Measurements from ENCODE around the gene ZXDC. TPM values are rescaled to one million over a fixed set of nuclear protein-coding genes. Genes with fewer than 3 reads are reported as not detected.

Gene ZXDC
- polyA plus RNA-seq, 3 donors, result 29.9 to 34.0 (median 31.6) TPM

- no peak for DNase-seq (ENCODE audit: low read depth in 3 of 3, low spot score in 2 of 3)
Measured at GRCh38 chr3:126399756-126400155, 75.9 kb downstream of the ZXDC start.

- no peak for DNase-seq (ENCODE audit: low read depth in 3 of 3, low spot score in 2 of 3)
Measured at GRCh38 chr3:126399351-126399735, 76.3 kb downstream of the ZXDC start.

GRCh38 chr3:126398423-126399350 is 77.0 kb downstream of the ZXDC start:
- no peak for DNase-seq (ENCODE audit: low read depth in 3 of 3, low spot score in 2 of 3)

- no peak for DNase-seq (ENCODE audit: low read depth in 3 of 3, low spot score in 2 of 3)
Measured at GRCh38 chr3:126397610-126398422, 77.9 kb downstream of the ZXDC start.

- DNase-seq (ENCODE audit: low read depth in 3 of 3, low spot score in 2 of 3), result no peak
Measured at GRCh38 chr3:126396536-126396935, 79.2 kb downstream of the ZXDC start.

GRCh38 chr3:126395846-126396513 is 79.7 kb downstream of the ZXDC start:
- no peak for DNase-seq (ENCODE audit: low read depth in 3 of 3, low spot score in 2 of 3)

- no peak for DNase-seq (ENCODE audit: low read depth in 3 of 3, low spot score in 2 of 3)
Measured at GRCh38 chr3:126394977-126395321, 80.7 kb downstream of the ZXDC start.

- peak in 2 of 3 donors; percentile 45 to 53 for DNase-seq (ENCODE audit: low read depth in 3 of 3, low spot score in 2 of 3)
Measured at GRCh38 chr3:126394179-126394976, 81.3 kb downstream of the ZXDC start, which contains the start of gene CFAP100. CFAP100 (plus strand) TSS chr3:126394909; CDS start chr3:126396001, 1,092 bp downstream.

- no peak for DNase-seq (ENCODE audit: low read depth in 3 of 3, low spot score in 2 of 3)
Measured at GRCh38 chr3:126393563-126393962, 82.1 kb downstream of the ZXDC start.

- no peak for DNase-seq (ENCODE audit: low read depth in 3 of 3, low spot score in 2 of 3)
Measured at GRCh38 chr3:126392246-126392645, 83.4 kb downstream of the ZXDC start.

GRCh38 chr3:126391631-126392030 is 84.1 kb downstream of the ZXDC start:
- DNase-seq (ENCODE audit: low read depth in 3 of 3, low spot score in 2 of 3), result no peak

GRCh38 chr3:126390751-126391150 is 84.9 kb downstream of the ZXDC start:
- DNase-seq (ENCODE audit: low read depth in 3 of 3, low spot score in 2 of 3), result no peak

- DNase-seq (ENCODE audit: low read depth in 3 of 3, low spot score in 2 of 3), result no peak
Measured at GRCh38 chr3:126390201-126390600, 85.5 kb downstream of the ZXDC start.

- no peak for DNase-seq (ENCODE audit: low read depth in 3 of 3, low spot score in 2 of 3)
Measured at GRCh38 chr3:126389794-126390146, 85.9 kb downstream of the ZXDC start.

GRCh38 chr3:126389112-126389793 is 86.4 kb downstream of the ZXDC start:
- DNase-seq (ENCODE audit: low read depth in 3 of 3, low spot score in 2 of 3), result peak; percentile 63 to 74 (median 72)

Other genes starting within 250 kb of the ZXDC start
- gene KLF15, start 118.5 kb downstream of the ZXDC start, polyA plus RNA-seq (ENCODE audit: insufficient read length in 3 of 3), result 10 to 100 TPM; 10.0 to 11.6 (median 10.8) TPM
- 1 to 10 TPM in 1 of 3 donors, under 1 TPM in 2; 0.53 to 1.1 (median 0.55) TPM for gene CFAP100, start 81.0 kb downstream of the ZXDC start, polyA plus RNA-seq (ENCODE audit: insufficient read length in 3 of 3)
- gene UROC1, start 41.9 kb upstream of the ZXDC start, polyA plus RNA-seq (ENCODE audit: insufficient read length in 3 of 3), result under 1 TPM; 0.04 to 0.11 (median 0.07) TPM
- 1 to 10 TPM; 3.1 to 4.4 (median 3.2) TPM for gene CHST13, start 48.3 kb upstream of the ZXDC start, polyA plus RNA-seq (ENCODE audit: insufficient read length in 3 of 3)
- under 1 TPM in 2 of 3 donors, not detected in 1; 0.10 to 0.11 TPM for gene C3orf22, start 83.0 kb upstream of the ZXDC start, polyA plus RNA-seq (ENCODE audit: insufficient read length in 3 of 3)
- gene TXNRD3, start 179.2 kb upstream of the ZXDC start, polyA plus RNA-seq (ENCODE audit: insufficient read length in 3 of 3), result 10 to 100 TPM; 17.7 to 21.5 (median 21.2) TPM
- gene CHCHD6, start 228.3 kb upstream of the ZXDC start, polyA plus RNA-seq (ENCODE audit: insufficient read length in 3 of 3), result 10 to 100 TPM; 17.8 to 21.5 (median 19.5) TPM